B cell (primary cell): Measurements from ENCODE around the gene PCK2. TPM values are rescaled to one million over a fixed set of nuclear protein-coding genes. Genes with fewer than 3 reads are reported as not detected.
A peak's percentile ranks its signal among the peaks of the same experiment; 100 is the strongest.

ENCODE experiments used
- ATAC-seq: fragments of 200-7000 bp; cut with Tn5 transposase; one replicate; pipeline ENCODE4 v1.10.0; 2021; ENCODE audit warnings: low read depth, mild to moderate bottlenecking, moderate number of reproducible peaks, moderate library complexity
- CTCF ChIA-PET: fragments of 350-600 bp; sonication (Branson Sonifier 250); formaldehyde crosslinking; loops from one replicate; lab custom pipeline; 2021; ENCODE audit warnings: antibody characterized with exemption, inconsistent platforms; lab: Charles Lee
- POLR2A ChIA-PET: fragments of 350-600 bp; sonication (Branson Sonifier 250); formaldehyde crosslinking; loops from one replicate; lab custom pipeline; 2021; ENCODE audit warnings: antibody characterized with exemption; lab: Charles Lee
- DNase-seq: peaks from one replicate; pipeline ENCODE4 v3.0.0; 2013
- H2AFZ ChIP-seq: 2 replicates; pipeline ENCODE4 v1.6.1; 2012; ENCODE audit warnings: mild to moderate bottlenecking, low read depth, low read length; ENCODE audit not compliant: insufficient read depth, poor library complexity, severe bottlenecking
- H3K27ac ChIP-seq, 2 donors: 1 replicate in 1 of 2; 2 replicates in 1 of 2; pipeline ENCODE4 v1.5.1; 2012 to 2013; ENCODE audit warnings: low read length in 2 of 2, mild to moderate bottlenecking in 2 of 2, moderate library complexity in 1 of 2
- H3K27me3 ChIP-seq, 4 experiments: fragments of 200-600 bp in 1 of 4; sonication (generic) in 1 of 4; replicated peaks in 1 of 4; 1 replicate in 2 of 4; 2 replicates in 2 of 4; pipeline versions ENCODE4 v1.6.1 to v1.7.0; 2013 to 2016; ENCODE audit warnings: low read length in 3 of 4, mild to moderate bottlenecking in 2 of 4, mixed read lengths in 1 of 4, moderate library complexity in 1 of 4; ENCODE audit not compliant: insufficient read depth in 4 of 4, control insufficient read depth in 3 of 4; ENCODE audit errors: control extremely low read depth in 1 of 4
- H3K36me3 ChIP-seq, 2 experiments: replicated peaks in 1 of 2; 1 replicate in 1 of 2; 2 replicates in 1 of 2; pipeline versions ENCODE4 v1.6.1 to v1.7.1; 2013; ENCODE audit warnings: low read length in 1 of 2; ENCODE audit not compliant: insufficient read depth in 2 of 2, control insufficient read depth in 1 of 2; ENCODE audit errors: control extremely low read depth in 1 of 2, extremely low read depth in 1 of 2
- H3K4me1 ChIP-seq, 2 donors: fragments of 200-600 bp in 1 of 2; sonication (generic) in 1 of 2; 1 replicate in 1 of 2; 2 replicates in 1 of 2; pipeline versions ENCODE4 v1.5.1 to v1.6.1; 2013 to 2017; ENCODE audit warnings: low read length in 2 of 2; ENCODE audit not compliant: control insufficient read depth in 2 of 2, insufficient read depth in 2 of 2
- H3K4me2 ChIP-seq: replicated peaks from 2 replicates; pipeline ENCODE3; 2012; ENCODE audit warnings: mild to moderate bottlenecking, low read depth, low read length; ENCODE audit not compliant: poor library complexity, severe bottlenecking
- H3K4me3 ChIP-seq, 5 experiments: fragments of 200-600 bp in 1 of 5; sonication (generic) in 1 of 5; 1 replicate in 3 of 5; 2 replicates in 2 of 5; pipeline versions ENCODE4 v1.5.1 to v1.7.0; 2011 to 2016; ENCODE audit warnings: low read length in 4 of 5, mild to moderate bottlenecking in 4 of 5, low read depth in 2 of 5, control low read depth in 1 of 5, moderate library complexity in 1 of 5; ENCODE audit not compliant: insufficient read depth in 1 of 5; ENCODE audit errors: control extremely low read depth in 1 of 5, extremely low read depth in 1 of 5
- H3K79me2 ChIP-seq: fragments of 200-600 bp; sonication (generic); one replicate; pipeline ENCODE4 v1.6.0; 2016; ENCODE audit warnings: low read length; ENCODE audit not compliant: control insufficient read depth, insufficient read depth
- H3K9ac ChIP-seq: fragments of 200-600 bp; sonication (generic); 2 replicates; pipeline ENCODE4 v1.6.1; 2017; ENCODE audit warnings: mild to moderate bottlenecking, low read length, moderate library complexity
- H3K9me3 ChIP-seq, 3 donors: one replicate each; pipeline versions ENCODE4 v1.6.1 to v1.7.1; 2013; ENCODE audit warnings: low read length in 2 of 3; ENCODE audit not compliant: control insufficient read depth in 2 of 3, insufficient read depth in 1 of 3; ENCODE audit errors: control extremely low read depth in 1 of 3
- H4K20me1 ChIP-seq: 2 replicates; pipeline ENCODE4 v1.6.0; 2012; ENCODE audit warnings: mild to moderate bottlenecking, low read length; ENCODE audit not compliant: insufficient read depth, control insufficient read depth, poor library complexity, severe bottlenecking
- H3K27ac Mint-ChIP-seq: one replicate; pipeline ENCODE4 v1.8.0; 2021; ENCODE audit warnings: mixed read lengths
- H3K27me3 Mint-ChIP-seq: one replicate; pipeline ENCODE4 v1.8.0; 2021; ENCODE audit warnings: mixed read lengths
- H3K4me1 Mint-ChIP-seq: one replicate; pipeline ENCODE4 v1.8.0; 2021; ENCODE audit warnings: mixed read lengths
- H3K4me3 Mint-ChIP-seq: one replicate; pipeline ENCODE4 v1.8.0; 2021; ENCODE audit warnings: mixed read lengths
- H3K9me3 Mint-ChIP-seq: one replicate; pipeline ENCODE4 v1.8.0; 2022; ENCODE audit warnings: mixed read lengths; ENCODE audit not compliant: insufficient read depth
- EZH2 ChIP-seq: IDR thresholded peaks from 2 replicates; pipeline ENCODE4 v1.6.1; 2012; ENCODE audit warnings: borderline replicate concordance, low read depth, mild to moderate bottlenecking, moderate library complexity, low read length; ENCODE audit not compliant: insufficient read depth, poor library complexity, severe bottlenecking
- WGBS: methylation state at CpG from one replicate; pipeline ENCODE4 v1.1.5; 2013; ENCODE audit warnings: missing lambda C conversion rate; ENCODE audit not compliant: insufficient coverage; 5-methylcytosine and 5-hydroxymethylcytosine counted together
- intact Hi-C: fragments of 100-400 bp; cut with micrococcal nuclease; formaldehyde crosslinking; loops from one replicate; pipeline ENCODE4 v1.10.0; 2022
- polyA plus RNA-seq: library from polyadenylated mRNA; depleted of rRNA; stranded (reverse); fragments of >200 nt; gene quantifications from 2 replicates; pipeline ENCODE4 v1.2.3, GENCODE V29; 2012
- total RNA-seq, 2 donors: library from RNA; stranded (reverse); fragments of 120-200 nt in 1 of 2; gene quantifications; 1 replicate in 1 of 2; 2 replicates in 1 of 2; pipeline versions ENCODE4 v1.2.3 to v1.2.4, GENCODE V29; 2013 to 2022
- TF ChIP-seq, protein P1 (sequence below): fragments of 200-600 bp; IDR thresholded peaks from one replicate; pipeline ENCODE4 v1.8.0; 2022; ENCODE audit warnings: antibody characterized with exemption, mild to moderate bottlenecking

The PCK2 gene
- total and polyA plus RNA-seq, 2 donors (not counting 1 experiment from before 2014, with no cell fraction given), result 40.4 to 58.4 TPM

DNA sequence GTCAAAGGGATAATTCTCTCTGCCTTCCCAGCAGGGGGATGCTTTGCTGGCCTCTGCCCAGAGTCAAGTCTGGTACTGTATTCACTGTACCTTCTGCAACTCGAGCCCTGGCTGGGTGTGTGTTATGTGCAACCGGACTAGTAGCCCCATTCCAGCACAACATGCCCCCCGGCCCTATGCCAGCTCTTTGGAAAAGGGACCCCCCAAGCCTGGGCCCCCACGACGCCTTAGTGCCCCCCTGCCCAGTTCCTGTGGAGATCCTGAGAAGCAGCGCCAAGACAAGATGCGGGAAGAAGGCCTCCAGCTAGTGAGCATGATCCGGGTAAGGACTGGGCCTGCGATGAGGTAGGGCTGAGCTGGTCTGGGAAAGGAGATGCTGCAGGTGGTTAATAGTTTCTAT, 56.5 kb downstream of the PCK2 start:
- no peak for DNase-seq
- Mint-ChIP-seq H3K27me3 (no peaks in the 10 kb centered on the region), H3K27ac (no peak overlapping the region), H3K4me3 (peak overlapping the region; percentile 18), H3K9me3 (no peaks in the 10 kb centered on the region), H3K4me1 (peaks cover 38% of the 10 kb centered on the region)
- intact Hi-C loops, result no loop called here
- ChIA-PET POLR2A (interaction anchor here (0.7 to 0.9 kb wide), 3 partner anchors 11 to 1061 kb away, joined by 3 to 13 read pairs (median 3); partner anchors contain the start of gene IRF9), CTCF (interaction anchor here (0.6 to 2.3 kb wide), 6 partner anchors 9 to 60 kb away, joined by 3 to 14 read pairs (median 6); partner anchors contain the start of genes EMC9, IRF9 and PSME1)
- peaks cover 14 to 25% of the 10 kb centered on the region in 2 donors for H3K4me1 ChIP-seq
- peaks cover 67% of the 10 kb centered on the region for H3K79me2 ChIP-seq
- H3K9ac ChIP-seq, result no peak overlapping the region
- H3K4me3 ChIP-seq, result no peak overlapping the region
- no peak overlapping the region for H3K4me2 ChIP-seq
- peaks cover 41% of the 10 kb centered on the region for H4K20me1 ChIP-seq
- TF ChIP-seq, protein P1, sequence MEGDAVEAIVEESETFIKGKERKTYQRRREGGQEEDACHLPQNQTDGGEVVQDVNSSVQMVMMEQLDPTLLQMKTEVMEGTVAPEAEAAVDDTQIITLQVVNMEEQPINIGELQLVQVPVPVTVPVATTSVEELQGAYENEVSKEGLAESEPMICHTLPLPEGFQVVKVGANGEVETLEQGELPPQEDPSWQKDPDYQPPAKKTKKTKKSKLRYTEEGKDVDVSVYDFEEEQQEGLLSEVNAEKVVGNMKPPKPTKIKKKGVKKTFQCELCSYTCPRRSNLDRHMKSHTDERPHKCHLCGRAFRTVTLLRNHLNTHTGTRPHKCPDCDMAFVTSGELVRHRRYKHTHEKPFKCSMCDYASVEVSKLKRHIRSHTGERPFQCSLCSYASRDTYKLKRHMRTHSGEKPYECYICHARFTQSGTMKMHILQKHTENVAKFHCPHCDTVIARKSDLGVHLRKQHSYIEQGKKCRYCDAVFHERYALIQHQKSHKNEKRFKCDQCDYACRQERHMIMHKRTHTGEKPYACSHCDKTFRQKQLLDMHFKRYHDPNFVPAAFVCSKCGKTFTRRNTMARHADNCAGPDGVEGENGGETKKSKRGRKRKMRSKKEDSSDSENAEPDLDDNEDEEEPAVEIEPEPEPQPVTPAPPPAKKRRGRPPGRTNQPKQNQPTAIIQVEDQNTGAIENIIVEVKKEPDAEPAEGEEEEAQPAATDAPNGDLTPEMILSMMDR, result no peak
- no peak for TF ChIP-seq EZH2
- WGBS, result 99% methylated on average over 8 of the region's 9 CpGs
- H3K27me3 ChIP-seq, result no peaks in the 10 kb centered on the region
- H3K9me3 ChIP-seq, result no peaks in the 10 kb centered on the region
- ATAC-seq, result no peak
- H3K27ac ChIP-seq, result no peak overlapping the region
- peaks cover 2 to 53% of the 10 kb centered on the region in 2 experiments for H3K36me3 ChIP-seq
- no peak overlapping the region for H2AFZ ChIP-seq

DNA sequence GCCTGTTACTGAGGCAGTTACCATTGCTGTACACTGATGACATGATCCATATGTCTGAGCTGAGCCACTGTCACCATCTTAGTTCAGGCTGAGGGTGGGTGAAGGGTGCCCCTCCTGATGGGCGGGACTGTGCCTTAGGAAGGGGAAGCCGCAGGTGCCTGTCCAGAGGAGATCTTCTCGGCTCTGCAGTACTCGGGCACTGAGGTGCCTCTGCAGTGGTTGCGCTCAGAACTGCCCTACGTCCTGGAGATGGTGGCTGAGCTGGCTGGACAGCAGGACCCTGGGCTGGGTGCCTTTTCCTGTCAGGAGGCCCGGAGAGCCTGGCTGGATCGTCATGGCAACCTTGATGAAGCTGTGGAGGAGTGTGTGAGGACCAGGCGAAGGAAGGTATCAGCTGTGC, 56.9 kb downstream of the PCK2 start:
- peaks cover 10 to 21% of the 10 kb centered on the region in 2 donors for H3K4me1 ChIP-seq
- no peak overlapping the region for H3K4me2 ChIP-seq
- ChIA-PET POLR2A (interaction anchor here (0.7 to 0.9 kb wide), 3 partner anchors 10 to 1061 kb away, joined by 3 to 13 read pairs (median 3); partner anchors contain the start of gene IRF9), CTCF (interaction anchor here (0.6 to 2.3 kb wide), 7 partner anchors 10 to 60 kb away, joined by 3 to 14 read pairs (median 6); partner anchors contain the start of genes EMC9, IRF9 and PSME1)
- Mint-ChIP-seq H3K4me3 (no peak overlapping the region), H3K27me3 (no peaks in the 10 kb centered on the region), H3K9me3 (no peaks in the 10 kb centered on the region), H3K27ac (no peak overlapping the region), H3K4me1 (peaks cover 33% of the 10 kb centered on the region)
- H3K4me3 ChIP-seq, result no peak overlapping the region
- ATAC-seq (no peak), DNase-seq (no peak)
- TF ChIP-seq, protein P1, result no peak
- TF ChIP-seq EZH2, result no peak
- H3K9me3 ChIP-seq, result no peaks in the 10 kb centered on the region
- WGBS, result 99% methylated on average over 8 of the region's 9 CpGs
- intact Hi-C loops, result no loop called here
- no peak overlapping the region for H2AFZ ChIP-seq
- no peaks in the 10 kb centered on the region for H3K27me3 ChIP-seq
- H3K27ac ChIP-seq, result no peak overlapping the region
- H3K79me2 ChIP-seq, result peaks cover 65% of the 10 kb centered on the region
- H4K20me1 ChIP-seq, result peaks cover 37% of the 10 kb centered on the region
- no peak overlapping the region for H3K9ac ChIP-seq
- H3K36me3 ChIP-seq, result peaks cover 5 to 57% of the 10 kb centered on the region in 2 experiments
